Measurements from ENCODE around the gene RGS19. TPM values are rescaled to one million over a fixed set of nuclear protein-coding genes. Genes with fewer than 3 reads are reported as not detected.

RGS19 gene
- total RNA-seq, 1 donor from 2014 or later = 26.2 TPM

DNA sequence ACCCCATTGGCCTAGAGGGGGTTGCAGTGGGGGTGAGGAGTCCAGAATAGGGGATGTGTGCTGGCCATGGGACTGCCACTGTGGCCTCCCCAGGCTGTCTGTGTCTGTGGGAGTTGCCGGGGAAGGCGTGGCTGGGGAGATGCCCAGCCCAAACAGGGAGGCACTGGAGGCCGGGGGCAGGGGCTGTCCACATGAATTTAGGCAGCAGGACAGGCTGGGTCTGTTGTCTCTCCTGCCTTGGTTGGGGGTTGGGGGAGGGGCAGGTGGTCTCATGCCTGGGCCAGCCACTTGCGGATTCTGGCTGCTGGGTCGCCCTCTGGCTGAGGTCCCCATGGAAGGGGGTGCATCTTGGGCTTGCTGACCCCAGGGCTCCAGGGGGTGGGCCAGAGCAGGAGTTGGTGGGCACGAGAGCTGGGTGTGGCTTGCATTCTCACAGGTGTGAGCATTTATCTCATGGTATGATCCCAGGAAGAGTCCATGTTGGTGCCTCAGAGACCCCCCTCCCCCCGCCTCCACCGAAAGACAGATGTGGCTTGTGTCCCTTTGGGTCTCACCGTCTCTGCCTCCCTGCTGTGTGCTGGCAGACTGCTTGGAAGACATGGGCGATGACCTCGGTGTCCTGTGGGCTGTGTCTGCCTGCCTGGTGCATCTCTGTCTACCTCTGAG, 33.8 kb downstream of the RGS19 start:
- peaks cover 13% of the 10 kb centered on the region for H3K27me3 Mint-ChIP-seq (ENCODE audit: unreplicated experiment)
- peak; percentile 40 for DNase-seq (ENCODE audit: low spot score)
- peak overlapping the region; percentile 81 for H3K27ac Mint-ChIP-seq (ENCODE audit: unreplicated experiment)
- peak overlapping the region; percentile 92 for H3K4me3 Mint-ChIP-seq (ENCODE audit: unreplicated experiment)
- H3K4me1 Mint-ChIP-seq (ENCODE audit: unreplicated experiment) = peaks cover 46% of the 10 kb centered on the region
- TF ChIP-seq, protein P1, sequence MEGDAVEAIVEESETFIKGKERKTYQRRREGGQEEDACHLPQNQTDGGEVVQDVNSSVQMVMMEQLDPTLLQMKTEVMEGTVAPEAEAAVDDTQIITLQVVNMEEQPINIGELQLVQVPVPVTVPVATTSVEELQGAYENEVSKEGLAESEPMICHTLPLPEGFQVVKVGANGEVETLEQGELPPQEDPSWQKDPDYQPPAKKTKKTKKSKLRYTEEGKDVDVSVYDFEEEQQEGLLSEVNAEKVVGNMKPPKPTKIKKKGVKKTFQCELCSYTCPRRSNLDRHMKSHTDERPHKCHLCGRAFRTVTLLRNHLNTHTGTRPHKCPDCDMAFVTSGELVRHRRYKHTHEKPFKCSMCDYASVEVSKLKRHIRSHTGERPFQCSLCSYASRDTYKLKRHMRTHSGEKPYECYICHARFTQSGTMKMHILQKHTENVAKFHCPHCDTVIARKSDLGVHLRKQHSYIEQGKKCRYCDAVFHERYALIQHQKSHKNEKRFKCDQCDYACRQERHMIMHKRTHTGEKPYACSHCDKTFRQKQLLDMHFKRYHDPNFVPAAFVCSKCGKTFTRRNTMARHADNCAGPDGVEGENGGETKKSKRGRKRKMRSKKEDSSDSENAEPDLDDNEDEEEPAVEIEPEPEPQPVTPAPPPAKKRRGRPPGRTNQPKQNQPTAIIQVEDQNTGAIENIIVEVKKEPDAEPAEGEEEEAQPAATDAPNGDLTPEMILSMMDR (IDR thresholded peaks at IDR 0.05; ENCODE audit: unreplicated experiment) = no peak
- H3K9me3 Mint-ChIP-seq (ENCODE audit: unreplicated experiment) = no peaks in the 10 kb centered on the region
- H3K36me3 Mint-ChIP-seq (ENCODE audit: low read depth, unreplicated experiment) = peaks cover 21% of the 10 kb centered on the region

- DNase-seq (ENCODE audit: low spot score) = peak; percentile 35
- Mint-ChIP-seq H3K4me3 (ENCODE audit: unreplicated experiment) (no peak overlapping the region), H3K27me3 (ENCODE audit: unreplicated experiment) (peaks cover 17% of the 10 kb centered on the region), H3K4me1 (ENCODE audit: unreplicated experiment) (peaks cover 53% of the 10 kb centered on the region), H3K9me3 (ENCODE audit: unreplicated experiment) (no peaks in the 10 kb centered on the region), H3K36me3 (ENCODE audit: low read depth, unreplicated experiment) (peaks cover 21% of the 10 kb centered on the region), H3K27ac (ENCODE audit: unreplicated experiment) (peak overlapping the region; percentile 70)
- TF ChIP-seq, protein P1 (IDR thresholded peaks at IDR 0.05; ENCODE audit: unreplicated experiment) = no peak
Measured at GRCh38 chr20:64044484-64045247, 34.7 kb downstream of the RGS19 start.

DNA sequence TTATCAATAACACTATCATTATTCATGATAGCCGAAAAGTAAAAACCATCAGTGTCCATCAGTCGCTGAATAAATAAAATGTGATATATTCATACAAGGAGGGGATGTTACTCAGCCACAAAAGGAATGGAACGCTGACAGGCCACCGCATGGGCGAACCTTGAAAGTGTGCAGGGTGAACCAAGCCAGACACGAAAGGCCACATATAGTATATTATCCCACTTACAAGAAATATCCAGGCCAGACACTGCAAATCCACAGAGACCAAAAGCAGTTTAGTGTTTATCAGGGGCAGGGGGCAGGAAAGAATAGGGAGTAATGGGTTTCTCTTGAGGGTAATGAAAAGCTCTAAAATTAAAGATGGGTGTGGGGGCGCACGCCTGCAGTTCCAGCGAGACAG, 35.5 kb downstream of the RGS19 start:
- Mint-ChIP-seq H3K27me3 (ENCODE audit: unreplicated experiment) (peaks cover 17% of the 10 kb centered on the region), H3K4me1 (ENCODE audit: unreplicated experiment) (peaks cover 57% of the 10 kb centered on the region), H3K36me3 (ENCODE audit: low read depth, unreplicated experiment) (peaks cover 21% of the 10 kb centered on the region), H3K9me3 (ENCODE audit: unreplicated experiment) (no peaks in the 10 kb centered on the region), H3K4me3 (ENCODE audit: unreplicated experiment) (peak overlapping the region; percentile 42), H3K27ac (ENCODE audit: unreplicated experiment) (peak overlapping the region; percentile 84)
- TF ChIP-seq, protein P1 (IDR thresholded peaks at IDR 0.05; ENCODE audit: unreplicated experiment) = no peak
- no peak for DNase-seq (ENCODE audit: low spot score)

DNA sequence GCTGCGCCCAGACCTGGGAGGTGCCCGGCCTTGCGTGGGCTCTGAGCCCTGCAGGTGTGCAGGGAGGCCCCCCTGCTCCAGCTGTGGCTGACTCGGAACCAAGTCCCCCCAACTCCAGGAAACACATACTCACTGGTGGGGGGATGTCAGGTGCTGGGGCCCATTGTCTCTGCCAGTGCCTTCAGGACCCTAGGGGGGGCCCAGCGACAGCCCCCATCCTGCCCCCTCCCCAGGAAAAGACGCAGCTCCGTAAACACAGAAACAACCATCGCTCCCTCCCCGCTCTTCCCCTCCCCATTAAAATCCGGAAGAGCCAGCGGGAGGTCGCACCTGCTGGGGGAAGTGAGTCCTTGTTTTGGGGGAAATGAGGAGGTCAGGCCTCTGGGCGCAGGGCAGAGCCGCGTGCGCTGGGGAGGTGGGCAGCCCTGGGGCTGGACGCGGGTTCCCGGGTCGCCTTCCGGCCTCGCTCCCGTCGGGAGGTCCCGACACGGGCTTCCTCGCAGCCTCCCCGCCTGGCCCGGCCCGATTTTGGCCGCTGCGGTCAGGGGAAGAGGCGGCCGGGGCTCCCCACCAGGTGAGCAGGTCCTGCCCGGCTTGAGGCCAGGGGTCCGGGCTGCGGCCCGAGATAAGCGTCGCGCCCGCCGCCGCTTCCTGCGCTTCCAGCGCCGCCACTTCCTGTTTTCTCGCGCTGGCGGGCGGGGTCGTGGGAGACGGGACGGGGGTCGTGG, 37.1 kb downstream of the RGS19 start:
- DNase-seq (ENCODE audit: low spot score) = peak; percentile 66
- Mint-ChIP-seq H3K9me3 (ENCODE audit: unreplicated experiment) (no peaks in the 10 kb centered on the region), H3K4me1 (ENCODE audit: unreplicated experiment) (peaks cover 57% of the 10 kb centered on the region), H3K27ac (ENCODE audit: unreplicated experiment) (peak overlapping the region; percentile 77), H3K4me3 (ENCODE audit: unreplicated experiment) (no peak overlapping the region), H3K36me3 (ENCODE audit: low read depth, unreplicated experiment) (peaks cover 13% of the 10 kb centered on the region), H3K27me3 (ENCODE audit: unreplicated experiment) (peaks cover 17% of the 10 kb centered on the region)
- TF ChIP-seq, protein P1 (IDR thresholded peaks at IDR 0.05; ENCODE audit: unreplicated experiment) = no peak

All from endothelial cell (in vitro differentiated cells).